DND-41 (cell line): ENCODE data around the gene SNX19.

Source experiments
- ATAC-seq: fragments of 200-7000 bp; cut with Tn5 transposase; 3 replicates; pipeline ENCODE4 v1.9.1; 2021; ENCODE audit warnings: low read depth; ENCODE audit not compliant: insufficient read depth
- DNase-seq: peaks from one replicate; pipeline ENCODE4 v3.0.0-alpha.2; 2020
- H2AFZ ChIP-seq: 2 replicates; pipeline ENCODE4 v1.6.0; 2012; ENCODE audit warnings: low read depth, low read length
- H3K27ac ChIP-seq: 2 replicates; pipeline ENCODE4 v1.5.1; 2012; ENCODE audit warnings: low read length, inconsistent platforms
- H3K27me3 ChIP-seq: fragments of 200-600 bp; sonication (generic); 2 replicates; pipeline ENCODE4 v1.6.0; 2012; ENCODE audit warnings: low read length, mild to moderate bottlenecking, inconsistent platforms; ENCODE audit not compliant: insufficient read depth, poor library complexity
- H3K36me3 ChIP-seq: 2 replicates; pipeline ENCODE4 v1.5.1; 2012; ENCODE audit warnings: low read length, inconsistent platforms; ENCODE audit not compliant: insufficient read depth
- H3K4me1 ChIP-seq: 2 replicates; pipeline ENCODE4 v1.5.1; 2012; ENCODE audit warnings: mild to moderate bottlenecking, low read length; ENCODE audit not compliant: insufficient read depth
- H3K4me2 ChIP-seq: 2 replicates; pipeline ENCODE4 v1.6.0; 2012; ENCODE audit warnings: mild to moderate bottlenecking, moderate library complexity, low read length, inconsistent platforms; ENCODE audit not compliant: insufficient read depth
- H3K4me3 ChIP-seq, 2 experiments: fragments of 200-600 bp in 1 of 2; shearing (Covaris generic) in 1 of 2; 2 replicates each; pipeline ENCODE4 v1.5.1; 2012 to 2016; ENCODE audit warnings: inconsistent platforms in 2 of 2, low read length in 2 of 2, mild to moderate bottlenecking in 2 of 2, low read depth in 1 of 2, moderate library complexity in 1 of 2
- H3K79me2 ChIP-seq: 2 replicates; pipeline ENCODE4 v1.6.0; 2012; ENCODE audit warnings: low read length, inconsistent platforms; ENCODE audit not compliant: insufficient read depth
- H3K9ac ChIP-seq: 2 replicates; pipeline ENCODE4 v1.6.0; 2012; ENCODE audit warnings: low read depth, mild to moderate bottlenecking, inconsistent platforms, low read length, moderate library complexity
- H3K9me3 ChIP-seq: 2 replicates; pipeline ENCODE4 v1.5.1; 2012; ENCODE audit warnings: low read length, moderate library complexity, mild to moderate bottlenecking, inconsistent platforms; ENCODE audit not compliant: insufficient read depth, severe bottlenecking
- H4K20me1 ChIP-seq: 2 replicates; pipeline ENCODE4 v1.6.0; 2012; ENCODE audit warnings: low read length; ENCODE audit not compliant: insufficient read depth
- CTCF ChIP-seq: IDR thresholded peaks from 2 replicates; pipeline ENCODE4 v1.5.1; 2012; ENCODE audit warnings: borderline replicate concordance, low read length, moderate library complexity, mild to moderate bottlenecking; ENCODE audit not compliant: poor library complexity, severe bottlenecking; ENCODE audit errors: extremely low read depth
- EZH2 ChIP-seq: IDR thresholded peaks from 3 replicates; pipeline ENCODE4 v1.6.1; 2012; ENCODE audit warnings: borderline replicate concordance, low read depth, mild to moderate bottlenecking, moderate library complexity, low read length, inconsistent platforms; ENCODE audit not compliant: severe bottlenecking

The SNX19 gene

GRCh38 chr11:130886704-130887103 is 29.6 kb downstream of the SNX19 start:
- DNase-seq (no peak), ATAC-seq (no peak)
- Histone ChIP-seq H2AFZ (no peak overlapping the region), H3K79me2 (no peaks in the 10 kb centered on the region), H3K4me2 (no peak overlapping the region), H4K20me1 (no peaks in the 10 kb centered on the region), H3K4me1 (no peaks in the 10 kb centered on the region), H3K36me3 (peaks cover 71% of the 10 kb centered on the region), H3K4me3 (no peak overlapping the region), H3K27me3 (no peaks in the 10 kb centered on the region), H3K9ac (no peak overlapping the region), H3K9me3 (no peaks in the 10 kb centered on the region), H3K27ac (no peak overlapping the region)
- TF ChIP-seq EZH2, result no peak
- TF ChIP-seq CTCF, result no peak

GRCh38 chr11:130882138-130882551 is 34.1 kb downstream of the SNX19 start:
- ATAC-seq, result no peak

GRCh38 chr11:130881475-130882137 is 34.7 kb downstream of the SNX19 start:
- TF ChIP-seq EZH2, result no peak
- no peak for TF ChIP-seq CTCF
- H3K27me3 ChIP-seq, result no peaks in the 10 kb centered on the region
- no peaks in the 10 kb centered on the region for H3K4me1 ChIP-seq
- no peak overlapping the region for H3K9ac ChIP-seq
- H3K9me3 ChIP-seq, result no peaks in the 10 kb centered on the region
- no peak overlapping the region for H3K4me3 ChIP-seq
- H3K79me2 ChIP-seq, result no peaks in the 10 kb centered on the region
- no peaks in the 10 kb centered on the region for H4K20me1 ChIP-seq
- ATAC-seq (no peak), DNase-seq (no peak)
- H3K36me3 ChIP-seq, result peaks cover 95% of the 10 kb centered on the region
- H3K4me2 ChIP-seq, result no peak overlapping the region
- H2AFZ ChIP-seq, result no peak overlapping the region
- H3K27ac ChIP-seq, result no peak overlapping the region

More at GRCh38 chr11:130882138-130882551, 34.1 kb downstream of the SNX19 start:
- Histone ChIP-seq H3K79me2 (no peaks in the 10 kb centered on the region), H3K9ac (no peak overlapping the region), H3K27ac (no peak overlapping the region), H3K4me1 (no peaks in the 10 kb centered on the region), H3K4me3 (no peak overlapping the region), H3K36me3 (peaks cover 93% of the 10 kb centered on the region), H2AFZ (no peak overlapping the region), H3K9me3 (no peaks in the 10 kb centered on the region), H3K4me2 (no peak overlapping the region), H3K27me3 (no peaks in the 10 kb centered on the region), H4K20me1 (no peaks in the 10 kb centered on the region)
- TF ChIP-seq EZH2 (no peak), CTCF (no peak)
- DNase-seq, result no peak

- H3K4me3 ChIP-seq, result no peak overlapping the region
- no peaks in the 10 kb centered on the region for H4K20me1 ChIP-seq
- peaks cover 91% of the 10 kb centered on the region for H3K36me3 ChIP-seq
- H2AFZ ChIP-seq, result no peak overlapping the region
- no peaks in the 10 kb centered on the region for H3K79me2 ChIP-seq
- no peaks in the 10 kb centered on the region for H3K4me1 ChIP-seq
- no peak overlapping the region for H3K4me2 ChIP-seq
- ATAC-seq (no peak), DNase-seq (no peak)
- no peaks in the 10 kb centered on the region for H3K9me3 ChIP-seq
- H3K9ac ChIP-seq, result no peak overlapping the region
- TF ChIP-seq CTCF (no peak), EZH2 (no peak)
- H3K27ac ChIP-seq, result no peak overlapping the region
- H3K27me3 ChIP-seq, result no peaks in the 10 kb centered on the region
These were observed 36.4 kb downstream of the SNX19 start for GRCh38 chr11:130879836-130880235.
